Progenitor cell of endocrine pancreas (in vitro differentiated cells): ENCODE results near the gene RIPOR1. TPM values are rescaled to one million over a fixed set of nuclear protein-coding genes. Genes with fewer than 3 reads are reported as not detected.
A peak's percentile ranks its signal among the peaks of the same experiment; 100 is the strongest.

ENCODE experiments used
- DNase-seq: peaks from one replicate; pipeline ENCODE4 v3.0.0; 2021; ENCODE audit warnings: low spot score; ENCODE audit not compliant: unreplicated experiment
- H3K27ac Mint-ChIP-seq: 2 replicates; pipeline ENCODE4 v1.8.0; 2021; ENCODE audit warnings: mild to moderate bottlenecking, moderate library complexity, mixed read lengths
- H3K27me3 Mint-ChIP-seq: 2 replicates; pipeline ENCODE4 v1.8.0; 2021; ENCODE audit warnings: mixed read lengths
- H3K36me3 Mint-ChIP-seq: 2 replicates; pipeline ENCODE4 v1.8.0; 2022; ENCODE audit warnings: mixed read lengths; ENCODE audit not compliant: insufficient read depth
- H3K4me1 Mint-ChIP-seq: 2 replicates; pipeline ENCODE4 v1.8.0; 2021; ENCODE audit warnings: low read depth, mixed read lengths
- H3K4me3 Mint-ChIP-seq: 2 replicates; pipeline ENCODE4 v1.8.0; 2021; ENCODE audit warnings: low read depth, mild to moderate bottlenecking, moderate library complexity, mixed read lengths
- H3K9me3 Mint-ChIP-seq: 2 replicates; pipeline ENCODE4 v1.8.0; 2021; ENCODE audit warnings: low read depth, mixed read lengths
- CTCF ChIP-seq: fragments of 200-600 bp; sonication (generic); IDR thresholded peaks from one replicate; pipeline ENCODE4 v1.5.0; 2021; ENCODE audit warnings: antibody characterized with exemption, mild to moderate bottlenecking; ENCODE audit not compliant: unreplicated experiment
- total RNA-seq: library from RNA; stranded (reverse); gene quantifications from 2 replicates; pipeline ENCODE4 v1.2.1, GENCODE V29; 2021

Gene RIPOR1
- total RNA-seq, 1 donor from 2014 or later: 72.7 TPM

DNA sequence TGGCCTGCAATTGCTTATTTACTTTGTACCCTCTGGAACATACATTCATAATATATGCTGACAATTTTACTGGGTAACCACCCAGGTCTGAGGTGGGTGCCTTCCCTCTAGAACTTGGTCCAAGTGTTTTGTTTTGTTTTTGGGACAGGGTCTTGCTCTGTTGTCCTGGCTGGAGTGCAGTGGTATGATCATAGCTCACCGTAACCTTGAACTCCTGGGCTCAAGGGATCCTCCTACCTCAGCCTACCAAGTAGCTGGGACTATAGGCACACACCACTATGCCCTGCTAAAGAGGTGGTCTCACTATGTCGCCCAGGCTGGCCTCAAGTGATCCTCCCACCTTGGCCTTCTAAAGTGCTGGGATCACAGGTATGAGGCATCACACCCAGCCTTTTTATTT is 22.5 kb downstream of the RIPOR1 start:
- DNase-seq: no peak
- H3K36me3 Mint-ChIP-seq: no peaks in the 10 kb centered on the region
- no peaks in the 10 kb centered on the region for H3K4me1 Mint-ChIP-seq
- H3K27ac Mint-ChIP-seq: no peak overlapping the region
- H3K27me3 Mint-ChIP-seq: no peaks in the 10 kb centered on the region
- TF ChIP-seq CTCF: no peak
- H3K9me3 Mint-ChIP-seq: no peaks in the 10 kb centered on the region
- no peak overlapping the region for H3K4me3 Mint-ChIP-seq

DNA sequence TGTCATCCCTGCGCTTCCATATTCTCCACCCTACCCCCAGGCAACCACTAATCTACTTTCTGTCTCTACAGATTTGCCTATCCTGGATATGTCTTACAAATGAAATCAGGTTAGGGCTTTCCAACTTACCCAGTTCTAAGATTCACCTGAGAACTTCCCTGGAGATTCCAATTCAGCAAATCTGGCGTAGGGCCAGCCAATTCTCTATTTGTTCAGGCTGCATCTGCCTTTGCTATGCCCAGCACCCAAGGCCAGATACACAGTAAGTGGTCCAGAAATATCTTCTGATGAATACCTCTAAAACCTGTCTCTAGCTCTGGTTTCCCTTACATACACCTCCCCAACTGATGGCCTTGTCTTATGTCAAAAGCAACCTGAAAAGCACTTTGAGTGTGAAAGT is 23.3 kb downstream of the RIPOR1 start:
- Mint-ChIP-seq H3K4me3 (no peak overlapping the region), H3K36me3 (no peaks in the 10 kb centered on the region), H3K4me1 (no peaks in the 10 kb centered on the region), H3K27me3 (no peaks in the 10 kb centered on the region), H3K27ac (peak overlapping the region; percentile 16), H3K9me3 (no peaks in the 10 kb centered on the region)
- TF ChIP-seq CTCF: no peak
- no peak for DNase-seq

DNA sequence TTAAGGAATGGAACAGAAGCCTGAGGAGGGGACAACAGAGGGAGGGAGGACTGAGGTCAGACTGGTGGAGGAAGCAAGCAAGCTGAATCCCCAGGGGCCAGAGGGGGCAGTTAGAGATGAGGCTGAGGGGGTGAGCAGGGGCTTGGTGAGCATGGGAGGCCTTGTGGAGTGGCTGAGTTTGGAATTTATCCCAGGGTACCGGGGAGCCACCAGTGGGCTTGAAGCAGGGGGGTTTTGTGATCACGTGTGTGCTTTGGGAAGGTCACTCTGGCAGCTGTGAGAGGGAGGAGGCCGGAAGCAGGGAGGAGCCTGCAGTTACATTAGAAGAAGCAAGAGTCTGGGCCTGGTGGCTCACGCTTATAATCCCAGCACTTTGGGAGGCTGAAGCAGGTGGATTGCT is 23.8 kb downstream of the RIPOR1 start:
- Mint-ChIP-seq H3K4me1 (no peaks in the 10 kb centered on the region), H3K36me3 (no peaks in the 10 kb centered on the region), H3K9me3 (no peaks in the 10 kb centered on the region), H3K4me3 (no peak overlapping the region), H3K27me3 (no peaks in the 10 kb centered on the region), H3K27ac (peak overlapping the region; percentile 16)
- no peak for DNase-seq
- no peak for TF ChIP-seq CTCF

DNA sequence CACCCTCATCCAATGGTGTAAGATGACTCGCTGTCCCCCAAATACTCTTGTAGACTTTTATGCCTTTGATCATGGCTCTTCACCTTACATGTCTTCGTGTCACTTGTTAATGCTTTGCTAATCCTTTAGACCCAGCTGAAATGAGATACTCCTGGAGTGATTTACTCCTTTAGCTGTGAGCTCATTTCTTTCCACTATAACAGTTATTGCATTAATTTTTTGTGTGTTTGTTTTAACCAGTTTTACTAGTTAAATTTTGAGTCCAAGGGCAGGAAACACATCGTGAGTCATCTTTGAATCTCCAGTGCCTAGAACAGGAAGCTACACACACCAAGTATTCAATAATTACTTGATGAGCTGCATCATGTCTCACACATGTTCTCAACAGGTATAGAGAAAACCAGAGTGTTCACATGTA is 27.2 kb downstream of the RIPOR1 start:
- no peak for TF ChIP-seq CTCF
- DNase-seq: no peak
- Mint-ChIP-seq H3K36me3 (no peaks in the 10 kb centered on the region), H3K9me3 (no peaks in the 10 kb centered on the region), H3K27me3 (no peaks in the 10 kb centered on the region), H3K27ac (no peak overlapping the region), H3K4me3 (no peak overlapping the region), H3K4me1 (peaks cover under 1% of the 10 kb centered on the region)

DNA sequence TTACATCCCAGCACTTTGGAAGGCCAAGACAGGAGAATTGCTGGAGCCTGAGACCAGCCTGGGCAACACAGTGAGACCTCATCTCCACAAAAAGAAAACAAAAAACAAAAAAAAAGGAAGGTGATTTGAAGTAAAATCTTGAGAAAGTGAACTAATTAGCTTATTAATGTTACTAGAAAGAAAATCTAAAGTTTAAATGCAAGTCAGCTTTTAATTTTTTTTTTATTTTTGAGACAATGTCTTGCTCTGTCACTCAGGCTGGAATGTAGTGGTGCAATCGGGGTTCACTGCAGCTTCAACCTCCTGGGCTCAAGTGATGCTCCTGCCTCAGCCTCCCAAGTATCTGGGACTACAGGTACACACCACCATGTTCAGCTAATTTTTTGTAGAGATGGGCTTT is 30.2 kb downstream of the RIPOR1 start:
- Mint-ChIP-seq H3K4me1 (peaks cover 7% of the 10 kb centered on the region), H3K27ac (no peak overlapping the region), H3K36me3 (no peaks in the 10 kb centered on the region), H3K4me3 (no peak overlapping the region), H3K9me3 (no peaks in the 10 kb centered on the region), H3K27me3 (no peaks in the 10 kb centered on the region)
- TF ChIP-seq CTCF: no peak
- no peak for DNase-seq
